ENCODE results near the gene SLC43A1. TPM values are rescaled to one million over a fixed set of nuclear protein-coding genes. Genes with fewer than 3 reads are reported as not detected.

Gene SLC43A1
- polyA plus RNA-seq, 1 of the 3 experiments (the other 2 are of a cell fraction), result 4.4 TPM

GRCh38 chr11:57436031-57436430 lies 79.5 kb downstream of the SLC43A1 start:
- Histone ChIP-seq H3K36me3 (replicated peaks in 1 of 2; ENCODE audit: control insufficient read depth in 1 of 2, insufficient read depth in 2 of 2, low read length in 1 of 2) (no peaks in the 10 kb centered on the region), H3F3A (replicated peaks; ENCODE audit: insufficient read depth) (no peaks in the 10 kb centered on the region), H3K9me3 (no peaks in the 10 kb centered on the region), H3K4me1 (ENCODE audit: control insufficient read depth in 1 of 2, insufficient read depth in 2 of 2, low read depth in 1 of 2, low read length in 1 of 2) (no peaks in the 10 kb centered on the region), H2AFZ (ENCODE audit: low read depth) (no peak overlapping the region), H4K20me1 (ENCODE audit: insufficient read depth) (no peaks in the 10 kb centered on the region), H3K9ac (no peak overlapping the region), H3K27ac (ENCODE audit: low read depth in 2 of 2, low read length in 1 of 2) (no peak overlapping the region), H3K27me3 (ENCODE audit: insufficient read depth) (no peaks in the 10 kb centered on the region), H3K4me2 (no peak overlapping the region), H3K4me3 (ENCODE audit: low read depth in 2 of 2, low read length in 1 of 2) (no peak overlapping the region), H3K9me2 (no peaks in the 10 kb centered on the region), H3K79me2 (ENCODE audit: insufficient read depth) (no peaks in the 10 kb centered on the region)
- ChIA-PET POLR2A (no interaction called here), CTCF (interaction anchor here (0.8 to 3.0 kb wide), 3 partner anchors 22 to 132 kb away, joined by 3 to 18 read pairs (median 5); partner anchors contain the start of gene UBE2L6)
- TF ChIP-seq POLR2AphosphoS5 (IDR thresholded peaks at IDR 0.05; ENCODE audit: low read depth, low read length) (no peak), NFIC (IDR thresholded peaks at IDR 0.05; ENCODE audit: borderline replicate concordance) (no peak)
- 55% methylated on average over 7 of the region's 7 CpGs for WGBS (ENCODE audit: low lambda C conversion rate)
- DNase-seq, result no peak

- POLR2A ChIA-PET, result no interaction called here
Observed at GRCh38 chr11:57434640-57435546, 80.6 kb downstream of the SLC43A1 start.

More at GRCh38 chr11:57434640-57435546, 80.6 kb downstream of the SLC43A1 start:
- Histone ChIP-seq H3K4me3 (ENCODE audit: low read depth in 2 of 2, low read length in 1 of 2) (no peak overlapping the region), H3K9ac (no peak overlapping the region), H3K9me2 (no peaks in the 10 kb centered on the region), H3K4me1 (ENCODE audit: control insufficient read depth in 1 of 2, insufficient read depth in 2 of 2, low read depth in 1 of 2, low read length in 1 of 2) (no peaks in the 10 kb centered on the region), H3K27ac (ENCODE audit: low read depth in 2 of 2, low read length in 1 of 2) (no peak overlapping the region), H3K36me3 (replicated peaks in 1 of 2; ENCODE audit: control insufficient read depth in 1 of 2, insufficient read depth in 2 of 2, low read length in 1 of 2) (no peaks in the 10 kb centered on the region), H3K27me3 (ENCODE audit: insufficient read depth) (no peaks in the 10 kb centered on the region), H3K79me2 (ENCODE audit: insufficient read depth) (no peaks in the 10 kb centered on the region), H4K20me1 (ENCODE audit: insufficient read depth) (no peaks in the 10 kb centered on the region), H2AFZ (ENCODE audit: low read depth) (no peak overlapping the region), H3K4me2 (no peak overlapping the region), H3K9me3 (no peaks in the 10 kb centered on the region), H3F3A (replicated peaks; ENCODE audit: insufficient read depth) (no peaks in the 10 kb centered on the region)
- CTCF ChIA-PET, result interaction anchor here (3.0 kb wide), 1 partner anchor 23 kb away, joined by 18 read pairs; no protein-coding TSS in a partner anchor
- DNase-seq, result no peak
- 56% methylated on average over 15 of the region's 15 CpGs for WGBS (ENCODE audit: low lambda C conversion rate)
- TF ChIP-seq TCF12 (IDR thresholded peaks at IDR 0.05), result no peak
- no peak for TF ChIP-seq RXRA (IDR thresholded peaks at IDR 0.05; ENCODE audit: borderline replicate concordance, low read depth)

Small RNAs within 50 kb of the gene (small RNA-seq; reads per million reads assigned to genes)
- gene RN7SL605P (0 reads per million in 7 experiments), gene RNA5SP341 (0 to 0.38 (median 0) reads per million in 7 experiments)

Other genes starting within 250 kb of the SLC43A1 start
- gene TNKS1BP1, start 190.8 kb downstream of the SLC43A1 start, polyA plus RNA-seq (2012; rRNA removed), result 29.6 and 43.3 TPM in 2 replicates
- gene SSRP1, start 179.8 kb downstream of the SLC43A1 start, polyA plus RNA-seq (2012; rRNA removed), result 122 and 137 TPM in 2 replicates
- not detected in 2 replicates for gene P2RX3, start 177.3 kb downstream of the SLC43A1 start, polyA plus RNA-seq (2012; rRNA removed)
- gene PRG3, start 134.6 kb downstream of the SLC43A1 start, polyA plus RNA-seq (2012; rRNA removed), result not detected in 2 replicates
- gene PRG2, start 125.1 kb downstream of the SLC43A1 start, polyA plus RNA-seq (2012; rRNA removed), result not detected in 2 replicates
- 4.1 and 4.7 TPM in 2 replicates for gene SLC43A3, start 88.6 kb downstream of the SLC43A1 start, polyA plus RNA-seq (2012; rRNA removed)
- 0.08 and 0.30 TPM in 2 replicates for gene RTN4RL2, start 55.2 kb downstream of the SLC43A1 start, polyA plus RNA-seq (2012; rRNA removed)
- 179 and 189 TPM in 2 replicates for gene TIMM10, start 15.1 kb upstream of the SLC43A1 start, polyA plus RNA-seq (2012; rRNA removed)
- gene SMTNL1, start 21.9 kb upstream of the SLC43A1 start, polyA plus RNA-seq (2012; rRNA removed), result not detected in 2 replicates
- gene UBE2L6, start 52.0 kb upstream of the SLC43A1 start, polyA plus RNA-seq (2012; rRNA removed), result 65.9 and 77.0 TPM in 2 replicates
- gene SERPING1, start 82.0 kb upstream of the SLC43A1 start, polyA plus RNA-seq (2012; rRNA removed), result 1.9 and 4.5 TPM in 2 replicates
- gene YPEL4, start 134.2 kb upstream of the SLC43A1 start, polyA plus RNA-seq (2012; rRNA removed), result 2.3 and 2.4 TPM in 2 replicates
- 18.1 and 25.8 TPM in 2 replicates for gene CLP1, start 142.1 kb upstream of the SLC43A1 start, polyA plus RNA-seq (2012; rRNA removed)
- gene ZDHHC5, start 152.4 kb upstream of the SLC43A1 start, polyA plus RNA-seq (2012; rRNA removed), result 46.6 and 54.8 TPM in 2 replicates
- 35.2 and 38.7 TPM in 2 replicates for gene MED19, start 196.5 kb upstream of the SLC43A1 start, polyA plus RNA-seq (2012; rRNA removed)
- gene TMX2, start 196.9 kb upstream of the SLC43A1 start, polyA plus RNA-seq (2012; rRNA removed), result 88.6 and 94.6 TPM in 2 replicates
- 291 and 333 TPM in 2 replicates for gene SELENOH, start 225.8 kb upstream of the SLC43A1 start, polyA plus RNA-seq (2012; rRNA removed)
- gene BTBD18, start 236.1 kb upstream of the SLC43A1 start, polyA plus RNA-seq (2012; rRNA removed), result not detected in 2 replicates
- gene CTNND1, start 246.1 kb upstream of the SLC43A1 start, polyA plus RNA-seq (2012; rRNA removed), result 39.4 and 49.4 TPM in 2 replicates

Data from SK-N-SH (cell line).